Hepatocyte (in vitro differentiated cells): Measurements from ENCODE around the gene CDK17.

Source experiments
- CTCF ChIP-seq: fragments of 200-600 bp; sonication (generic); IDR thresholded peaks from 2 replicates; pipeline ENCODE4 v1.5.1; 2016; ENCODE audit warnings: antibody characterized with exemption, mild to moderate bottlenecking; ENCODE audit not compliant: poor library complexity
- EZH2 ChIP-seq: fragments of 200-600 bp; sonication (generic); IDR thresholded peaks from 2 replicates; pipeline ENCODE4 v1.6.1; 2016; ENCODE audit warnings: antibody characterized with exemption, mild to moderate bottlenecking, borderline replicate concordance
- EZH2phosphoT487 ChIP-seq: fragments of 200-600 bp; sonication (generic); IDR thresholded peaks from one replicate; pipeline ENCODE4 v1.6.1; 2018; ENCODE audit warnings: antibody characterized with exemption, mild to moderate bottlenecking, low read depth, moderate library complexity; ENCODE audit not compliant: unreplicated experiment, severe bottlenecking

DNA sequence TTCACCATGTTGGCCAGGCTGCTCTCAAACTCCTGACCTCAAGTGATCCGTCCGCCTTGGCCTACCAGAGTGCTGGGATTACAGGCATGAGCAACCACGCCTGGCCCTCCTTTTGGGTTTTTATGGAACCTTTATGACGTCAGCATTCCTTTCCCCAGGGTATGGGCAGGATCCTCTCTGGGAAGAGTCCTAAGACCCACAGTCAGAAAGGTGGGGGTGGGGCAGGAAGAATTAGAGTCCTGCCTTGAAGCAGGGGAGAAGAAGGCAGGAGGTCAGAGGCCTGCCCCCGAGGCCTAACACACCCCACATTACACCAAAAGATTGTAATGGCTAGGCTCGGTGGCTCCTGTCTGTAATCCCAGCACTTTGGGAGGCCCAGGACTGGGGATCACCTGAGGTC lies 30.8 kb upstream of the CDK17 start:
- TF ChIP-seq CTCF: no peak
- no peak for TF ChIP-seq EZH2
- no peak for TF ChIP-seq EZH2phosphoT487
